Spleen (tissue), 11 donors: ENCODE data around the gene PDAP1. TPM values are rescaled to one million over a fixed set of nuclear protein-coding genes. Genes with fewer than 3 reads are reported as not detected.

Experiments
- DNase-seq: peaks from one replicate; pipeline ENCODE4 v3.0.0-alpha.2; 2020
- H3K27ac ChIP-seq, 8 donors: fragments of 200-600 bp; sonication (generic) in 7 of 8; 1 replicate in 4 of 8; 2 replicates in 4 of 8; pipeline versions ENCODE4 v1.5.0 to v1.8.0; 2016 to 2021; ENCODE audit warnings: inconsistent platforms in 4 of 8, mild to moderate bottlenecking in 4 of 8, moderate library complexity in 1 of 8
- H3K27me3 ChIP-seq, 7 donors: fragments of 200-600 bp; sonication (generic) in 6 of 7; replicated peaks in 1 of 7; 1 replicate in 4 of 7; 2 replicates in 3 of 7; pipeline versions ENCODE4 v1.5.0 to v1.8.0; 2016 to 2021; ENCODE audit warnings: inconsistent platforms in 3 of 7, mild to moderate bottlenecking in 1 of 7
- H3K36me3 ChIP-seq, 6 donors: fragments of 200-600 bp; sonication (generic) in 5 of 6; 1 replicate in 4 of 6; 2 replicates in 2 of 6; pipeline versions ENCODE4 v1.5.0 to v1.8.0; 2016 to 2021; ENCODE audit warnings: inconsistent platforms in 2 of 6
- H3K4me1 ChIP-seq, 6 donors: fragments of 200-600 bp; sonication (generic) in 5 of 6; 1 replicate in 3 of 6; 2 replicates in 3 of 6; pipeline versions ENCODE4 v1.5.0 to v1.8.0; 2016 to 2021; ENCODE audit warnings: inconsistent platforms in 3 of 6
- H3K4me3 ChIP-seq, 8 donors: fragments of 200-600 bp; sonication (generic) in 7 of 8; 1 replicate in 4 of 8; 2 replicates in 4 of 8; pipeline versions ENCODE4 v1.5.0 to v1.8.0; 2016 to 2021; ENCODE audit warnings: inconsistent platforms in 4 of 8, mild to moderate bottlenecking in 4 of 8, moderate library complexity in 2 of 8
- H3K9me3 ChIP-seq, 8 donors: fragments of 200-600 bp; sonication (generic) in 7 of 8; 1 replicate in 4 of 8; 2 replicates in 4 of 8; pipeline versions ENCODE4 v1.5.0 to v1.8.0; 2016 to 2021; ENCODE audit warnings: inconsistent platforms in 4 of 8
- POLR2A ChIP-seq, 3 donors: fragments of 450-650 bp; IDR thresholded peaks; one replicate each; pipeline ENCODE4 v1.5.1; 2017; ENCODE audit warnings: antibody characterized with exemption in 3 of 3, mild to moderate bottlenecking in 1 of 3
- POLR2AphosphoS5 ChIP-seq, 3 donors: sonication (generic); formaldehyde crosslinking; IDR thresholded peaks; one replicate each; pipeline ENCODE4 v1.5.1; 2017; ENCODE audit warnings: antibody characterized with exemption in 3 of 3
- WGBS, 5 donors: extraction: QIAGEN DNeasy Blood & Tissue Kit in 3 of 5; methylation state at CpG; one replicate each; pipeline versions ENCODE4 v1.1.5 to v1.1.7; 2013 to 2018; 5-methylcytosine and 5-hydroxymethylcytosine counted together
- intact Hi-C: fragments of 100-400 bp; cut with DNase I; formaldehyde crosslinking; loops from one replicate; pipeline ENCODE4 v1.15.0; 2023; ENCODE audit warnings: low total_unique reads
- polyA plus RNA-seq, 3 donors: library from polyadenylated mRNA; stranded (reverse); fragments of 200-250 nt; gene quantifications; one replicate each; pipeline ENCODE4 v1.2.1, GENCODE V29; 2013
- total RNA-seq, 7 donors: library from RNA; depleted of rRNA in 3 of 7; stranded (reverse); fragments of >200 nt in 3 of 7; fragmentation: NEBNext Ultra II Directional in 4 of 7; extraction: Animal tissue kit (Norgen Biotek cat#: 25700) in 4 of 7; gene quantifications; one replicate each; pipeline versions ENCODE4 v1.1.0 to v1.2.1, GENCODE V29; 2016 to 2021
- TF ChIP-seq, protein P1 (sequence below), 11 experiments: fragments of 200-600 bp in 7 of 11; fragments of 450-650 bp in 4 of 11; sonication (generic) in 4 of 11; IDR thresholded peaks in 8 of 11; conservative IDR thresholded peaks in 3 of 11; 1 replicate in 7 of 11; 2 replicates in 4 of 11; pipeline versions ENCODE4 v1.4.0 to v1.8.0; 2016 to 2021; ENCODE audit warnings: antibody characterized with exemption in 11 of 11, inconsistent platforms in 4 of 11, mild to moderate bottlenecking in 1 of 11
- donor health status: healthy with polysubstance abuse.
- donor health status: DM: no; HTN: no; CAD: no; lungs with moderate emphysema.
- donor health status: DM: no; HTN: no; CAD: no.
- donor health status: Bipolar disorder and iron deficiency.
- donor health status: healthy.
- donor health status: DM: no; HTN: no; CAD: no.
- donor health status: DM: yes; HTN: yes; CAD: no.

PDAP1 gene
- total and polyA plus RNA-seq, 10 donors = 28.1 to 117 (median 54.8) TPM

DNA sequence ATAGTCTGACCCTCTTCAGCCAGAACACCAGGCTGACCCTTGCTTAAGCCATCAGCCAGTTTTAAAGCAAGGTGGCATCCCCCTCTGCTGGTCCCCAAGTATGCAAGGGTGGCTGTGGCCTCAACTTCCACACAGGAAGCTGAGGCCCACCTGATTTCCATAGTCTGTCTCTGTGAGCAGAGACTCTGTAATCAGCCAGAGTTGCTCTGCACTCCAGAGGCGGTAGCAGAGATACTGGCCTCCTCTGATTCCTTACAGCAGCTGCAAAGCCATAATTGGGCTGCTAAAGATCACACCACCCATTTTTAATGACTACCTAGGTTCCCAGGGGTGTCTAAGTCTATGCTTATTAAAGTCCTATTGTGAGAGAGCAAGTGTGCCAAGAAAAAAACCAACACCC, 1.8 kb downstream of the PDAP1 start:
- no peak for TF ChIP-seq POLR2A (IDR thresholded peaks at IDR 0.05)
- TF ChIP-seq POLR2AphosphoS5 (IDR thresholded peaks at IDR 0.05) = no peak
- TF ChIP-seq, protein P1, sequence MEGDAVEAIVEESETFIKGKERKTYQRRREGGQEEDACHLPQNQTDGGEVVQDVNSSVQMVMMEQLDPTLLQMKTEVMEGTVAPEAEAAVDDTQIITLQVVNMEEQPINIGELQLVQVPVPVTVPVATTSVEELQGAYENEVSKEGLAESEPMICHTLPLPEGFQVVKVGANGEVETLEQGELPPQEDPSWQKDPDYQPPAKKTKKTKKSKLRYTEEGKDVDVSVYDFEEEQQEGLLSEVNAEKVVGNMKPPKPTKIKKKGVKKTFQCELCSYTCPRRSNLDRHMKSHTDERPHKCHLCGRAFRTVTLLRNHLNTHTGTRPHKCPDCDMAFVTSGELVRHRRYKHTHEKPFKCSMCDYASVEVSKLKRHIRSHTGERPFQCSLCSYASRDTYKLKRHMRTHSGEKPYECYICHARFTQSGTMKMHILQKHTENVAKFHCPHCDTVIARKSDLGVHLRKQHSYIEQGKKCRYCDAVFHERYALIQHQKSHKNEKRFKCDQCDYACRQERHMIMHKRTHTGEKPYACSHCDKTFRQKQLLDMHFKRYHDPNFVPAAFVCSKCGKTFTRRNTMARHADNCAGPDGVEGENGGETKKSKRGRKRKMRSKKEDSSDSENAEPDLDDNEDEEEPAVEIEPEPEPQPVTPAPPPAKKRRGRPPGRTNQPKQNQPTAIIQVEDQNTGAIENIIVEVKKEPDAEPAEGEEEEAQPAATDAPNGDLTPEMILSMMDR (IDR thresholded peaks at IDR 0.05 in 8 of 11, conservative IDR thresholded peaks at IDR 0.05 in 3 of 11) = no peak
- Histone ChIP-seq H3K9me3 (no peaks in the 10 kb centered on the region), H3K27me3 (no peaks in the 10 kb centered on the region), H3K27ac (peak overlapping the region in 3 of 8 donors; percentile 16 to 96 (median 51)), H3K36me3 (peaks cover under 1 to 55% (median 47%) of the 10 kb centered on the region in 6 donors), H3K4me1 (peaks cover 32 to 71% (median 53%) of the 10 kb centered on the region in 6 donors), H3K4me3 (peak overlapping the region in 1 of 8 donors; percentile 100)
- intact Hi-C loops = loop anchor here (5.0 kb wide), 1 partner anchor 34 kb away; the partner anchor contains the start of gene ARPC1B
- no peak for DNase-seq
- WGBS, 5 donors = 14 to 62% (median 53%) methylated on average over 1 of the region's 1 CpG

DNA sequence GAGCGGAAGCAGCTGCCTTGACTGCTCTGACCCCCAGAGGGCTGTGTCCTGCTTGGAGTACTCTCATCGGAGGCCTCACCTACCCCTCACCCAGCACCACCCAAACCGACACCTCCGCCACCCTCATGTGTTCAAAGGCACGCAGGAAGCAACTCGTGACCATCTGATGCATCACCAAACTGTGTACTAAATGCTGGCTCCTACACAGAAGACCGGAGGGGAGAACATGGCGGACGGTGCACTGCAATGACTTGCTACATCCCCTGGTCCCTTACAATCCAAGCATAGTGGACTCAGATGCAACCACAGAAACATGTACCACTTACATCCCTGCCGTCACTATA, 3.4 kb downstream of the PDAP1 start:
- H3K36me3 ChIP-seq = peaks cover 0 to 56% (median 50%) of the 10 kb centered on the region in 6 donors
- H3K4me3 ChIP-seq = no peak overlapping the region
- intact Hi-C loops = loop anchor here (5.0 kb wide), 1 partner anchor 33 kb away; the partner anchor contains the start of gene ARPC1B
- H3K9me3 ChIP-seq = no peaks in the 10 kb centered on the region
- 88 to 95% (median 93%) methylated on average over 10 of the region's 10 CpGs for WGBS, 5 donors
- peak overlapping the region in 1 of 8 donors; percentile 59 for H3K27ac ChIP-seq
- H3K27me3 ChIP-seq = no peaks in the 10 kb centered on the region
- DNase-seq = no peak
- TF ChIP-seq POLR2A (IDR thresholded peaks at IDR 0.05) (no peak), POLR2AphosphoS5 (IDR thresholded peaks at IDR 0.05) (no peak)
- TF ChIP-seq, protein P1 (IDR thresholded peaks at IDR 0.05 in 8 of 11, conservative IDR thresholded peaks at IDR 0.05 in 3 of 11) = no peak
- H3K4me1 ChIP-seq = peaks cover 23 to 55% (median 42%) of the 10 kb centered on the region in 6 donors

DNA sequence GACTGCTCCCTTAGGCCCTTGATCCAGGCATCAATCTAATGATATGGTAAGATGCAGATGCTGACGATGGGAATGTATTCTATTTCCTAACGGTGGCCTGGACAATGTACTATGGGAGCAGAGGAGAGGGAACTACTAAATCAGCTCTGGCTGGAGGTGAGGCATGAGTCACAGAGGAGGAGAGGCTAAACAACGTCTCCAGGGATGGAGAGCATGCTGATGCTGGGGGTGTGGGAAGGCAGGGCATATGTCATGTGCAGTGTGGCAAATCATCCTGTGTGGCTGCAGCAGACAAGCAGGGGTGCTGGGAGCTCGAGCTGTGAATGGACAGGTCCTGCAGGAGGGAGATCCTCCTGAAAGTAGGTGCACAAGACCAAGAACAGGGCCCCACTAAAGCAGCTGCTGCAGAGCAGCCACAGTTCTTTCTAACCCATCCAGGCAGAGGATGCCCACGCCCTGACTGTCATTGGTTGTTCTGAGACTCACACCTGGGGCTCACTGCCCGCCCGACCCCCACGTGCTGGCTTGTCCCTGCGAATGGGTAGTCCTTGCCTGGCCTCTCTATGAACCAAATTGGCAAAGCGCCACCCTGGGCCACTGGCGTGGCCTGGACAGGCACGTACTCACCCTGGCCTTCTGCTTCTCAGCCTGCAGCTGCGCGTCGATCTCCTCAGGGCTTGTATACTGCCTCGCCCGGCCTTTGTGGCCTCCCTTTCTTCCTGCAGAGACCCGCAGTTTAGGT, 4.0 kb downstream of the PDAP1 start:
- H3K27me3 ChIP-seq = no peaks in the 10 kb centered on the region
- H3K4me3 ChIP-seq = no peak overlapping the region
- intact Hi-C loops = no loop called here
- H3K27ac ChIP-seq = peak overlapping the region in 1 of 8 donors; percentile 59
- H3K36me3 ChIP-seq = peaks cover 0 to 61% (median 55%) of the 10 kb centered on the region in 6 donors
- TF ChIP-seq POLR2A (IDR thresholded peaks at IDR 0.05) (no peak), POLR2AphosphoS5 (IDR thresholded peaks at IDR 0.05) (peak in 1 of 3 donors; percentile 47)
- DNase-seq = no peak
- WGBS, 5 donors = 86 to 91% (median 87%) methylated on average over 13 to 18 of the region's 18 CpGs
- H3K4me1 ChIP-seq = peaks cover 18 to 50% (median 36%) of the 10 kb centered on the region in 6 donors
- H3K9me3 ChIP-seq = no peaks in the 10 kb centered on the region

DNA sequence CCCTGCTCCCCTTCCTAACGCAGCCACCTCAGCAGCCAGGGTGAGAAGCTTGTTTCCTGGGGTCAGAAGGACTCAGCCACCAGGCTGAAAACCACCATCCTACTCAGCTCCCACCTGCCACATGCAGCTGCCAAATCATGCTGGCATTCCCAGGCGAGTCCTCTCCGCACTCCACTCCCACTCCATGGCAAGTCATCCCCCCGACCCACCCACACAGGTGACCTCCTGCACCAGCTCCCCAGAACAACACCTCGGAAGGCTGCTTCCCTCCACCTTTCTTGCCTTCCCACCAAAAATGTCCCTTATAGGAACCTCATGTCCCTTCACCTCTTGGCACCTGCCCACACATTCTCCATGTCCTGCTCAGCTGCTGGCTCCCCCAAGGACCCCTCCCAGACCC, 4.6 kb downstream of the PDAP1 start:
- Histone ChIP-seq H3K27ac (peak overlapping the region in 1 of 8 donors; percentile 59), H3K27me3 (no peaks in the 10 kb centered on the region), H3K4me1 (peaks cover 18 to 48% (median 35%) of the 10 kb centered on the region in 6 donors), H3K36me3 (peaks cover 0 to 67% (median 61%) of the 10 kb centered on the region in 6 donors), H3K9me3 (no peaks in the 10 kb centered on the region), H3K4me3 (no peak overlapping the region)
- 91 to 98% (median 93%) methylated on average over 5 of the region's 5 CpGs for WGBS, 5 donors
- TF ChIP-seq, protein P1 (IDR thresholded peaks at IDR 0.05 in 8 of 11, conservative IDR thresholded peaks at IDR 0.05 in 3 of 11) = no peak
- TF ChIP-seq POLR2AphosphoS5 (IDR thresholded peaks at IDR 0.05) = peak in 1 of 3 donors; percentile 34
- intact Hi-C loops = no loop called here
- DNase-seq = no peak
